Germinal center (tissue), 1 donor: ENCODE results near the gene FUT8.
A peak's percentile ranks its signal among the peaks of the same experiment; 100 is the strongest.
"Not testable (repeated sequence)": the region's sequence is repeated elsewhere in the genome, so short reads cannot be mapped to it uniquely, and the experiment has no call there.

Experiments
- DNase-seq: peaks from one replicate; pipeline ENCODE4 v3.0.0; 2012; ENCODE audit warnings: mixed read lengths, low spot score

FUT8 gene

DNA sequence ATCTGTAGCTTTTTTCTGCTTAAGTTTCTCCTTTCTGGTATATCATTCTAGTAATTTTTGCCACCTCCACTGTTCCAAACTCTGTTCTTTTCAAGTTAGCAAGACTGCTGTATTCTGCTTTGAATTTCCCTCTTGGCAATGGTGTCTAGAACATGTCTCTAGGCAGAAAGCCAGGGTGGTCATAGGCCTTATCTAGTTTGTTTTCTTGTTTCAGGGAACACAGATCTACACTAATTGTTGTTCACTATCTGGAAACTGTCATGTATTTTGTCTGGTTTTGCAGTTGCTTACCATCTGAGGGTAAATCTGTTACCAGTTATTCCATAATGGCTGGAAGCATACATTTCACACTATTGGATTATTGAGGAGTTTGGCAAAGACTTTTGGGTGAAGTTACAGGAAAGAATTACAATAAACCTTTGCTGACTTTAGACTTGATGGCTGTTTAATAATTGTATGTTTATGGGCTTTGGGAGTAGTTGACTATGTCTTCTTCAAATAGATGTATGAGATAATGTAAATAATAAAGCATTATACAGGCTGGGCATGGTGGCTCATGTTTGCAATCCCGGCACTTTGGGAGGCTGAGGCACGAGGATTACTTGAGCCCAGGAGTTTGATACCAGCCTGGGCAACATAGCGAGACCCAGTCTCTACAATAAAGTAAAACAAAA lies 41.4 kb downstream of the FUT8 start:
- no peak for DNase-seq

DNA sequence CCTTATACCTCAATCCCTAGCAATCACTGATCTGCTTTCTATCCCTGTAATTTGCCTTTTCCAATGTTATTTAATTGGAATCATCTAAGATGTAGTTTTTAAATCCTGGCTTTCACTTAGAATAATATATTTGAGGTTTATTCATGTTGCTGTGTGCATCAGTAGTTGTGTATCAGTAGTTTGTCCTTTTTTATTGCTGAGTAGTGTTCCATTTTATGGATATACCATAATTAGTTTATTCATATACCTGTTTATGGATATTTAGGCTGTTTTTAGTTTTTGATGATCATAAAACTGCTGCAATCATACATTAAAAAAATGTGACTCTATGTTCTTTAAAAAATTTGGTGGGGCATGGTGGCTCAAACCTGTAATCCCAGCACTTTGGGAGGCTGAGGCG lies 43.7 kb downstream of the FUT8 start:
- DNase-seq: no peak

DNA sequence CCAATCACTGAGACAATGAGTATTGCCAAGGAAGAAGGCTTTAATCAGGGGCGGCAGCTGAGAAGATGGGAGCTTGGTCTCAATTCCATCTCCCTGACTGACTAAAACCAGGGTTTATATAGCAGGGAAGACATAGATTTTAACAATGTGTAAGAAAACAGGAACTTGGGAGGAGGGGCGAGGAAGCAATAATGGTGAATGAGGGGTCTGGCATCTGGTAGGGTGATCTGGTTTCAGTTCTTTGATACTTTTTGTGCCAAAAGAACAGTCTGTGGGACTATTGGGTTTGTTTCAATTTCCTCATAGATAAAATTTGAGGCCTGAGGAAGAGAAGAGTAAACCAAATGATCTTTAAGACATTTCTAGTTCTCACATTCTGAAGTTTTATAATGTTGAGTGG lies 49.2 kb downstream of the FUT8 start:
- peak; percentile 17 for DNase-seq

DNA sequence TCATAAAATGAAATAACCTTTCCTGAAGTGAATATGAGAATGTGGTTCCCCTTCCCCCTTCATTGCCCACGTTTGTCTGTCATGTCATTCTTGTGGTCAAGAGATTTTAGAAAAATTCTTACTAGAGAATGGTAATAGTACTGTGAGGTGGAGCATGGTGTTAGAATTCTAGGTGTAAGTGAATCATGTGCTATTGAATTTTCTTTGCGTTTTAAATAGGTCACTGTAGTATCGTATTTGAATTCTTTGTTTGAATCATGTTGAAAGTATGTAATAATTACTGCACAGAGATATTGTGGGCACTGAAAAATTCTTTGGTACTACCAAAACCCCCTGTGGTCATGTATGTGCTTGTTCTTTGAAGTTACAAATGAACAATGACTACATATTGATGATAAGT lies 49.9 kb downstream of the FUT8 start:
- DNase-seq: no peak

DNA sequence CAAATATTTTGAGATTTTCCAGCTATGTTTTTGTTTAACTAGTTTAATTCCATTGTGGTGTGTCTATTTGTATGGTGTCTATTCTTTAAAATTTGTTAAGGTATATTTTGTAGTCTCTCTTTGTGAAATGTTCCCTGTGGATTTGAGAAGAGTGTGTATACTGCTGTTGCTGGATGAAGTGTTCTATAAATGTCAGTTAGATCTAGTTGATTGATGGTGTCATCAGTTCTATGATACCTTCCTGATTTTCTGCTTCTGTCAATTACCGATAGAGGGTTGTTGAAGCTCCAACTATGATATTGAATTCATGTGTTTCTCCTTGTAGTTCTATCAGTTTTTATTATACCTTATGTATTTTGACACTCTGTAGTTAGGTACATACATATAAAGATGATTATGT lies 53.1 kb downstream of the FUT8 start:
- DNase-seq: no peak

DNA sequence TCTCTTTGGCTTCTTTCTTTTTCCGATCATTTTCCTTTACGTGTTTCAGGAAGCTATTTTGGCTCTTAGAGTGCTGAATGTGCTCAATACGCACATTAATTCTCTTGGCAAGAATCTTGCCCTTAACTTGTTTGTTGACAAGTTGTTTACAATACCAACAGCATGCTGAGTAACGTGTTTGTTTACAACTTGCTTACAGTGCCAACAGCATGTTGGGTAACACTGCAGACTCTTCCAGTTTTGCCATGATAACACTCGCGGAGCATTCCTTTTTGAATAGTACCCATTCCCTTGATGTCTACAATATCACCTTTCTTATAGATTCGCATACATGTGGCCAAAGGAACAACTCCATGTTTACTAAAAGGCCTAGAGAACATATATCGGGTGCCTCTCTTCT lies 55.4 kb downstream of the FUT8 start:
- not testable (repeated sequence) for DNase-seq

DNA sequence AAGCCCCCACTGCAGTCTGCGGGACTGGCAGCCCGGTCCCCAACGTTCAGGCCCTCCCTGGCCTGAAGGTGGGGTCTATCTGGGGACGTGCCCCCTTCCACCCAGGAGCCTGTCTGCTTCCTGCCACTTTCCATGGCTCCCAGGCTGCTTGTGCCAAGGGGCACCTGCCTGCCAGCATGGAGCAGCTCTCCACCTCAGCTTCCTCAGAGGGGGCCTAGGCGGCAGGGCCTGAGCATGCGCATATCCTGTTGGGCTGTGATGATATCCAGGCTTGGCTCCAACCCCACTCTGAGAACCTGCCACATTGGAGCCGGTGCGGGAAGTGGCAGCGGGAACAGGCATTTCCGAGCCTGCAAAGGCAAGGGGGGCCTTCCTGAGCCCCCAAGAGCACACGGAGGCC lies 57.4 kb downstream of the FUT8 start:
- DNase-seq: no peak

DNA sequence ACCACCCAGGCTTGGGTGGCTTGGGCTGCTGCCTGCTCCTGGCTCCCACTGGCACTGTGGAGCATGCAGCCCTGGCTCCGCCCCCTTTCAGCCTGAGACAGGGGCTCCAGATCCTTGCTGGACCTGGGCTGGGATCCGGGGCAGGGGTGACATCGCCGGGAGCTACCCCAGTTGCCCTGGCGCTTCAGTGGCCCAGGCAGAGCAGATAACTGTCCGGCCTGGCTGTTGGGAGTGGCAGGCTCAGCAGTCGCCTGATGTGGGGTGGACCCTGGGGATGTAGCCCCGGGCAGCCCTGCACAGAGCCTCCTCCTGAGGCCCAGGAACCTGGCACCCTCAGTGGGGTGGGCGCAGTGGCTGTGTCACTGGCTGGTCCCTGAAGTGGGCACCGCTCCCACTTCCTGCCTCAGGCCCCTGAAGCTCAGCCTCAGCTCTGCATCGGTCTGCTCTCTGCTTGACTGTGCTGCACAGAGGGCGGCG lies 57.9 kb downstream of the FUT8 start:
- no peak for DNase-seq

DNA sequence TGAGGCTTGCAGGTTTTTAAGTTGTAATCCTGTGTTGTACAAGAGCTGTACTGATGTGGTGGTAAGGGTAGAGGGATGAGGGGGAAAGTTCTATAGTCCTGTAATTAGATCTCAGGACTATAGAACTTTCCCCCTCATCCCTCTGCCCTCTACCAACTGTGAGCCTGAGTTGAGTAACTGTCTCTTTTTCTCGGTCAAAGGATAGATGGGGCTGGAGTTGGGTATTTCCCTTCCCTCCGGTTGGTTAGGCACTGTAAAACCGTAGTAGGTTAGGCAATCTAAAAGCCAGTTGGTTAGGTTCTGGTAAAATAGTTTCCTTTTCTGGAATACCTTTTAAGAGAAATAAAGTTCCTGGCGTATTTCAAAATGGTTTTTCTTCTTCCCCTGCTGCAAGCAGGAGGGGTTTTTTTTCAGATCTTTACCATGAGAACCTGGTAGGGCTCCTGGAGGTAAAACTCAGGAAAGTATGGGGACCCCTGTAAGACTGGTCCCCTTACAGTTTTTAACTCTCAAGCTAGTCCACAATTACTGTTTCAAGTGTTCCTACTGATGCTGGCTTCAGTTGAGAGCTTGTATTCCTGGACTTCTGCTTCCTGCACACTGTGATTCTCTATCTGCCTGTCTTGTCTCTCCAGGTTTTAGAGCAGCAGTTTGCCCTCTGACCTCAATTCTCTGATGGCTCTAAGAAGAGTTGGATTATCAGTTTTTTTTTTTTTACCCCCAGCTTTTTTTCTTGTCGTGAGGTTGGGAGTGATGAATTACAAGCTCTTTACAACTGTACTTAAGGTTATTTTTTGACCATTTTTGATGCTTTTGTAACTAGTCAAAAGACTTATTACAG lies 58.7 kb downstream of the FUT8 start:
- DNase-seq: no peak

DNA sequence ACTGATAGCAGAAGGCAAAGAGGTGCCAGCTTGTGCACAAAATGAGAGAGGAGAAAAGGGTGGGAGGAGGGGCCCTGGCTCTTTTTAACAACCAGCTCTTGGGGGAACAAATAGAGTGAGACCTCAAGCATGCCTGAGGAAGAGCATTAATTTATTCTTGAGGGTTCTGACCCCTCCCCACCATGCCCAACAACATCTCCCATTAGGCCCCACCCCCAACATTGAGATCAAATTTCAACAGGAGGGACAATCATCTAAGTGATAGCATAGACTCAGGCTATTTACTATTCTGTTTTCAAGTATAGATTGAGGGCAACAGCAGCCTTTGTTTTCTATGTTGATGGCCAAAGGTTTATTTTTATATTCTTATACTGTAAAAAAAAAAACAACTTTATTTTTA lies 59.7 kb downstream of the FUT8 start:
- DNase-seq: no peak

DNA sequence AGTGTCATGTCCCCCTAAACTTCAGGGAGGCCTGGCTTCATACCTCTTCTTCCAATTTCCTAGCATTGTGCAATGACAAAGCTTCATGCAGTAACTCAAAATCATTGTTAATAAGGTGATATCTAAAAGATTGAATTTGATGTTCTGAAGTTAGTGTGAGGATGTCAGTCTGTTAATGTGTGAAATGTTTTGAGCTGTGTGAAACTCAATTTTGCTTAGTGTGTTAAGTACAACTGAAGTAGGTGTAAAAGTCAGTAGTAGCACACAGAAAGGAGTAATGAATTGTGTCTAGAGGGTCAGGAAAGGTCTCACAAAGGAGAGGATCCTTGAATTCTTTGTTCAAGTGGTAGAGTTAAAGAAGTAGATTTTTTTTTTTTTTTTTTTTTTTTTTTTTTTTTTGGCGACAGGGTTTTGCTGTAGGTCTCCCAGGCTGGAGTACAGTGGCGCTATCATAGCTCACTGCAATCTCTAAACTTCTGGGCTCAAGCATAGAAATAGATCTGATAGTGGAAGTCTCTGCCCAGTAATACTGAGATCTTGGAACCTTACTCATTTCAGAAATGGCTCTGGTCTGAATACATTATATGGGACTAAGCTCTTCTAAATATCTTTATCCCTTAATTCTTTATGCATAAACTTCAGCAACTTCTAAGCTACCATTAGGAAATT lies 63.9 kb downstream of the FUT8 start:
- DNase-seq: no peak

DNA sequence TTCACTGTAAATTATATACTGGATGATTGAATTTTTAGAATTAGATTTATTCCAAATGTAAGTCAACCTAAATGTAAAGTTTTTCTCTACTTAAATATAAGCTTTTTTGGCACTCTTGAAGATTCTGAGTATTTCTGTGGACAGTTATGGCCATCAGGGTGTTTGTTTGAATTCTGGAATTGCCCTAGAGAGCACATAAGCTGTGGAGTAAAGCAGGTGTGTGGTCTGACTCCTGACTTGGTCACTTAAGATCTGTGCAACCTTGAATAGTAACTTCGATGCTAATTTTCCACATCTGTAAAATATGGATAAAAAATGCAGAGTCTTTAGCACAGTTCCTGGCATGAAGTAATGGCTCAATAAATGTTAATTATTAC lies 64.4 kb downstream of the FUT8 start:
- DNase-seq: no peak

DNA sequence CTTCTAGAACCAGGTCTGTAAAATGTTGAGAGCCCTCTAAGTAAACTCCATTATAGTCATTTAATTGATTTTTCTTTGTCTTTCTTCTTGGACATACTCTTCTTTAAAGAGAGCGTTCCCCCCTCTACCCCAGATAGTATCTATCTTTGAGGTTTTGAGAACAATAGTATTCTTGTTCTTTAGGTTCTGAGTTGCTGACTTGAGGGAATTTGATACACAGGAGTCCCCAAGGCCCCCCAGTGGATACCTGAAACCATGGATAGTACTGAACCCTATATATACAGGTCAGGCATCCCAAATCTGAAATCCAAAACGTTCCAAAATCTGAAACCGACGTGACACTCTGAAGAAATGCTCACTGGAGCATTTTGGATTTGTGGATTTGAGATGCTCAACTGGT lies 65.5 kb downstream of the FUT8 start:
- no peak for DNase-seq

DNA sequence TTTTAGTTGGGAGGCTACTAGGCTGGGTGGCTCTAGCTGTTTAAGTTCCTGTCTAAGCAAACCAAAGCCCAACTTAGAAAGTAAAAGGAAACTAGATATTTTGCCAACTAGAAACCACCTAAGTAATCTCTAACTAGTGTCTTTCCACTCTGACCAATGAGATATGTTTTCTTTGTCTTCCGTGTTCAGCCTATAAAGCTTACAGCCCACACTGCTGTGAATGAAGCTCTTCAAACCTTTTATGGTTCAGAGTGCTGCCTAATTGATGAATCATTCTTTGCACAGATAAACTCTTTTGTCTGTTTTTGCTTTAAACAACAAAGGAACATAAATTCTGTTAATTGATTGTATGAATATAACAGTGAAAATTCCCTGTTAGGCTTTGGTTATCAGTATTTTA lies 66.1 kb downstream of the FUT8 start:
- DNase-seq: no peak

DNA sequence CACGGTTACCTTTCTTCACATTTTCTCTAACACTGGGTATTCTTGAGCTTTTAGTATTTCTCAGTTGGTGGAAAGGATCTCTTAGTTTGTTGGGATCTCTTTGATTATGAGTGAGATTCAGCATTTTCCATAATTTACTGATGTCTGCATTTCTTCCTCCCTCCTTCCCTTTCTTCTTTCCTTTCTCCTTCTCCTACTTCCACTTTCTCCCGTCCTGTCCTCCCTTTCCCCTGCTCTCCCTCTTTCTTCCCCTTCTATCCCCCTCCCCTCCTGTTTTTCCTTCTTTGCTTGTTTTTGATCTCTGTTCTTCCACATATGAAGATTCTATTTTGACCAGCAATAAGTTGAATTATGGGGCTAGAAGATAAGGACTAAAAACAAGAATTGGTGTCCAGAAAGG lies 66.9 kb downstream of the FUT8 start:
- DNase-seq: no peak

DNA sequence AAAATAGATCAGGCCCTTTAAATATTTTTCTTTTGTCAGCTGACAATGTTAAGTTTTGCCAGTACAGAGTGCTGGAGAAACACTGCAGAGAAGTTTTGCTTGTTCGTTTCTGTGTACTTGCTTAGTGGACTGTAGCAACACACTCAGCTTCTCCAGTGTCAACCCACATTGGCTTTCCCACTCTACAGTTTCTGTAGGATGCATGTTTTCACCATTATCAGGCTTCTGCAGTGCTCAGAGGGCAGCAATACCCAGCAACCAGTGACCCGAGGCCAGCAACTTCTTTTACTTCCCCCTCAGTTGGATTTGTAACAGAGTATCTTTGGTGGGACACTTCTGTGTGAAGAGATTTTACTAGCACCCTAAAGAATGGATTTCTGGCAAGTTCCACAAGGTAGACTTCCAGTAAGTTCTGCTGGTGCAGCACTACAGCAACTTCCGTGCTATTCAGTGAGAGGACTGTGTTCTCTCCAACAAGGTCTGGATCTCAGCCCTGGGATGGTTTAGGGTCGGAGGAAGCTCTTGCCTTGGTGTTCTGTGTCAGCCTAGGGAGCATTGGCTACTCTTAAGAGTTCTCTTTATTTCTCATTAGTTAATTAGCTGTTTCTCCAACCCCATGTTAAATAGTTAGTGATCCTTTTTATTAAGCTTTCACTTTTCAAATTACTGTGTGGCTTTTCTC lies 70.4 kb downstream of the FUT8 start:
- no peak for DNase-seq

DNA sequence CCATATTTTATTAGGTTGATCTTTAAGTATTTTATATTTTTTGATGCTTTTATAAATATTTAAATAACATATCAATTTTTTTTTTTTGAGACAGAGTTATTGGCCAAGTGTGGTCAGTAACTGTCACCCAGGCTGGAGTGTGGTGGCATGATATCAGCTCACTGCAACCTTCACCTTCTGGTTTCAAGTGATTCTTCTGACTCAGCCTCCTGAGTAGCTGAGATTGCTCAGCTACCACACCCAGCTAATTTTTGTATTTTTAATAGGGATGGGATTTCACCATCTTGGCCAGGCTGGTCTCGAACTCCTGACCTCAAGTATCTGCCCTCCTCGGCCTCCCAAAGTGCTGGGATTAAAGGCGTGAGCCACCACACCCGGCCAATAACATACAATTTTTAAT lies 71.1 kb downstream of the FUT8 start:
- DNase-seq: no peak

DNA sequence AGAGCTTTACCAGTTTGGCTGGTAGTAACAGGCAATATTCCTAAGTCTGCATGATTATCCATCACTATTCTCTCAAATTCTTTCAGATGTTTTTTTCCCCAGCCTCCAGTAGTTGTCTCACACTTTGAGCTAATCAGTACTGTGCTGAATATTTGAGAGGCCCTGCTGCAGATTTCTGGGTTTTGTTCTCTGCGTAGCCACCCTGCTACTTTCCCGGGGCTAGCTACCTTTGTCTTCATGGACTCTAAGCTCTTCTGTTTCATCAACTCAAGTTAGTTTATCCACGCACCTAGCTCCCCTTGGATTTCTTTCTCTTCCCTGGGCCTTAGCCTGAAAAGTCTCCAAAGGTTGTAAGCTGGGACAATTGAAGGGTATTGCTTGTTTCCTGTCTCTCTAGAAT lies 73.0 kb downstream of the FUT8 start:
- DNase-seq: no peak

DNA sequence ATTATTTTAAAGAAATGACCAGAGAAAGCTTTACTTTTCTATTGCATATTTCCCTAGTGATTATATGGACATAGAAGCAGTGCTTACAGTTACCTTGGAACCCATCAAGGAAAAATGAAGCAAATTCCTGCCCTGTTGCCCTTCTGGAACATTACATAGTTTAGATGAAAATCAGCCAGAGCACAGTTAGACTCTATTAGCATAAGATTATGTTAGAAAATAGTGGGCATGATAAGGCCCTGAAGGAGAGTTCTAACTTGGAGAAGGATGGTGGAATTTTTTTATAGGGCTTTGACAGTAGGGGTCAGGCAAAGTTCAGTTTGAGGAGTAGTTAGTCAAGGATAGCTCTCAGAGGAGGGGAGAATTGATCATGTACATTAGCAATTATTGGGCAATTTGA lies 74.3 kb downstream of the FUT8 start:
- no peak for DNase-seq

DNA sequence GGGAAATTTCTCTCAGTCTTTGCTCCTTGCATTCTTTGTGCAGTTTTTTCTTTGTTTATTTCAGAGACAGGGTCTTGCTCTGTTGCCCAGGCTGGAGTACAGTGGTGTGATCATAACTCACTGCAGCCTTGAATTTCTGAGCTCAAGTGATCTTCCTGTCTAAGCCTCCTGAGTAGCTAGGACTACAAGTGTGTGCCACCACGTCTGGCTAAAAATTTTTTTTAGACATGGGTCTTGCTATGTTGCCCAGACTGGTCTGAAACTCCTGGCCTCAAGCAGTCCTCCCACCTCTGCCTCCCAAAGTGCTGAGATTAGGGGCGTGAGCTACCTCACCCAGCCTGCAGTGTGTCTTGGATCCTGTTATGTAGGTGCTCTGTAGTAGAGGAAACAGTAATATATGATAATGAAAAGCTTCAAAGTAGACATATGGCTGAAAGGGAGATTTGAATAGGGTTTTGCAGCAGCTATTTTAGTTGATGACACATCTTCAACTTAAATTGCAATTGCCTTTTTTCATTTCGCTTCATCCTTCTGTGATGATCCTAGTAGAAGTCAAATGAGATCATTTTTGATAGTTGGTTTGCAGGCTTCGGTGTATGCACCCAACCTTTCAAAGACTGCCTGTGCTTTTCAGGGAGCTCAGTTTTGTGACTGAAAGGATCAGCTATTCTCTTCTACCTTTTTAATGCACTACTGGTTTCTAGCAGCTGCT lies 75.4 kb downstream of the FUT8 start:
- no peak for DNase-seq

DNA sequence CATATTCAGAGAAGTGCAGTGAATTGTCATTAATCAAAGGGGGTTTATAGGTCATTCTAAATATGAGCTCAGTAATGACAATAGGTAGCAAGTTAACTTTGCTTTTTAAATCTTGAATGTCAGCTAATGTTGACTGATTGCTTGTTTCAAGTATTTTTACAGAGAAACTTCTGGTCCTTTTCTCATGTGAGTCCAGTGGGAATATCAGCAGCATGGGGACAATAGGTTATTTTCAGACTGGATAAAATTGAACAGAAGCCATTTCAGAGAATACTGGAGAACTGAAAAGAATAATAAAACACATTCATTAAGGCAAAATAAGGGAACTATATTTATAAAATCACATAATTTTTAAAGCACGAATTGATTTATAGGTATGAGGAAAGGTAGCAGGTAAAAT lies 78.7 kb downstream of the FUT8 start:
- no peak for DNase-seq

DNA sequence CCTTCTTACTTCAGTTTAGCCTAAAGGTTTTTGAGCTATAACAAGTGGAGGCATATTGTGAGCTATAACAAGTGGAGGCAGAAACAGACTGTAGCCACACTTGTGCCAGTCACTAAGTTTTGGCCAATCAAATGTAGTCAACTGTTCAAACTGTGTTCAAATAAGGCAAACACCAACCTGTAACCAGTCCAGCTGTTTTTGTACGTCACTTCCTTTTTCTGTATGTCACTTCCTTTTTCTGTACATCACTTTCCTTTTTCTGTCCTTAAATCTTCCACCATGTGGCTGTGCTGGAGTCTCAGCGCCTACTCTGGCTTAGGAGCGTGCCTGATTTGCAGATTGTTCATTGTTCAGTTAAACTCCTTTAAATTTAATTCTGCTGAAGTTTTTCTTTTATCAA lies 79.7 kb downstream of the FUT8 start:
- no peak for DNase-seq
